H1 (cell line): ENCODE data around the gene STEAP3.

Source experiments
- CBX5 ChIP-seq: fragments of 300-800, 300-1000 bp; sonication (generic); IDR thresholded peaks from 2 replicates; pipeline ENCODE4 v1.7.1; 2016; ENCODE audit warnings: antibody characterized with exemption, low read length, low read depth
- EZH2 ChIP-seq: fragments of 200-600 bp; sonication (generic); IDR thresholded peaks from 2 replicates; pipeline ENCODE4 v1.7.1; 2012; ENCODE audit warnings: low read depth, mild to moderate bottlenecking, moderate library complexity, low read length, inconsistent platforms; ENCODE audit not compliant: severe bottlenecking

GRCh38 chr2:119253760-119254600, 30.3 kb downstream of the STEAP3 start:
- no peak for TF ChIP-seq EZH2
- no peak for TF ChIP-seq CBX5
